GM12878 (cell line): Measurements from ENCODE around the gene PPL. TPM values are rescaled to one million over a fixed set of nuclear protein-coding genes. Genes with fewer than 3 reads are reported as not detected.

Experiments used
- CHD1 ChIP-seq: IDR thresholded peaks from 2 replicates; pipeline ENCODE4 v1.6.1; 2012; ENCODE audit warnings: low read depth, low read length, improper control_type of control experiment
- E2F8 ChIP-seq: fragments of 450-650 bp; IDR thresholded peaks from 2 replicates; pipeline ENCODE4 v1.6.1; 2018; ENCODE audit warnings: mild to moderate bottlenecking, low read depth, moderate library complexity; ENCODE audit not compliant: partially characterized antibody
- ELK1 ChIP-seq: IDR thresholded peaks from 2 replicates; pipeline ENCODE4 v1.6.1; 2012; ENCODE audit warnings: low read depth, low read length, improper control_type of control experiment
- GABPA ChIP-seq: IDR thresholded peaks from 2 replicates; pipeline ENCODE4 v1.6.1; 2014; ENCODE audit warnings: antibody characterized with exemption, low read depth, mild to moderate bottlenecking, inconsistent platforms
- JUNB ChIP-seq: IDR thresholded peaks from 2 replicates; pipeline ENCODE4 v1.6.1; 2016; ENCODE audit warnings: antibody characterized with exemption, mild to moderate bottlenecking
- MYC ChIP-seq: IDR thresholded peaks from 2 replicates; pipeline ENCODE4 v1.6.1; 2011; ENCODE audit warnings: mild to moderate bottlenecking, low read length, moderate library complexity, inconsistent platforms; ENCODE audit not compliant: insufficient read depth, insufficient replicate concordance, insufficient read length, severe bottlenecking
- RB1 ChIP-seq: fragments of 450-650 bp; formaldehyde crosslinking; IDR thresholded peaks from 2 replicates; pipeline ENCODE4 v1.6.1; 2017; ENCODE audit warnings: mild to moderate bottlenecking, borderline replicate concordance
- RFX5 ChIP-seq: IDR thresholded peaks from 2 replicates; pipeline ENCODE4 v1.6.1; 2011; ENCODE audit warnings: low read depth, low read length, improper control_type of control experiment
- SMAD1 ChIP-seq: fragments of 450-650 bp; IDR thresholded peaks from 2 replicates; pipeline ENCODE4 v1.6.1; 2018; ENCODE audit warnings: mild to moderate bottlenecking, low read depth; ENCODE audit not compliant: partially characterized antibody
- SREBF2 ChIP-seq: IDR thresholded peaks from 2 replicates; pipeline ENCODE4 v1.6.1; 2012; ENCODE audit warnings: mild to moderate bottlenecking, low read length
- TCF12 ChIP-seq: IDR thresholded peaks from 2 replicates; pipeline ENCODE4 v1.6.1; 2011; ENCODE audit warnings: low read depth, mild to moderate bottlenecking, low read length
- ZBTB40 ChIP-seq: fragments of 450-650 bp; IDR thresholded peaks from 2 replicates; pipeline ENCODE4 v1.6.1; 2016; ENCODE audit warnings: mild to moderate bottlenecking, moderate library complexity, borderline replicate concordance
- ZNF217 ChIP-seq: fragments of 450-650 bp; IDR thresholded peaks from 2 replicates; pipeline ENCODE4 v1.6.1; 2017; ENCODE audit warnings: antibody characterized with exemption, mild to moderate bottlenecking
- polyA plus RNA-seq, 11 experiments: library from polyadenylated mRNA; depleted of rRNA in 4 of 11; unstranded in 6 of 11; stranded (reverse) in 5 of 11; fragments of >200 nt; fragmentation: Nextera tagmentation in 4 of 11; fragmentation: Illumina TruSeq in 1 of 11; extraction: Ambion mirVana in 4 of 11; extraction: Trizol in 1 of 11; gene quantifications; 1 replicate in 1 of 11; 2 replicates in 10 of 11; pipeline versions ENCODE4 v1.2.1 to v1.2.3, GENCODE V29; 2011 to 2016; ENCODE audit warnings: inconsistent platforms in 2 of 11, missing spikeins in 2 of 11, low read depth in 1 of 11
- total RNA-seq, 4 experiments: library from RNA; depleted of rRNA in 3 of 4; stranded (reverse); fragments of >200 nt in 3 of 4; fragmentation: Illumina TruSeq in 1 of 4; extraction: Trizol in 1 of 4; gene quantifications; 2 replicates each; pipeline versions ENCODE4 v1.2.1 to v1.2.3, GENCODE V29; 2013 to 2021
- TF ChIP-seq, protein P1 (sequence below): fragments of 450-650 bp; IDR thresholded peaks from 2 replicates; pipeline ENCODE4 v1.6.1; 2017; ENCODE audit warnings: mild to moderate bottlenecking
- TF ChIP-seq, protein P2 (sequence below): fragments of 450-650 bp; formaldehyde crosslinking; IDR thresholded peaks from 2 replicates; pipeline ENCODE4 v1.5.0; 2022; ENCODE audit warnings: mild to moderate bottlenecking, missing genetic modification characterization

Gene PPL
- total and polyA plus RNA-seq, 10 of the 15 experiments (the other 5 are each of a cell fraction or from before 2014, with no cell fraction given), result 0.03 to 0.47 (median 0.05) TPM; not detected in 2

DNA sequence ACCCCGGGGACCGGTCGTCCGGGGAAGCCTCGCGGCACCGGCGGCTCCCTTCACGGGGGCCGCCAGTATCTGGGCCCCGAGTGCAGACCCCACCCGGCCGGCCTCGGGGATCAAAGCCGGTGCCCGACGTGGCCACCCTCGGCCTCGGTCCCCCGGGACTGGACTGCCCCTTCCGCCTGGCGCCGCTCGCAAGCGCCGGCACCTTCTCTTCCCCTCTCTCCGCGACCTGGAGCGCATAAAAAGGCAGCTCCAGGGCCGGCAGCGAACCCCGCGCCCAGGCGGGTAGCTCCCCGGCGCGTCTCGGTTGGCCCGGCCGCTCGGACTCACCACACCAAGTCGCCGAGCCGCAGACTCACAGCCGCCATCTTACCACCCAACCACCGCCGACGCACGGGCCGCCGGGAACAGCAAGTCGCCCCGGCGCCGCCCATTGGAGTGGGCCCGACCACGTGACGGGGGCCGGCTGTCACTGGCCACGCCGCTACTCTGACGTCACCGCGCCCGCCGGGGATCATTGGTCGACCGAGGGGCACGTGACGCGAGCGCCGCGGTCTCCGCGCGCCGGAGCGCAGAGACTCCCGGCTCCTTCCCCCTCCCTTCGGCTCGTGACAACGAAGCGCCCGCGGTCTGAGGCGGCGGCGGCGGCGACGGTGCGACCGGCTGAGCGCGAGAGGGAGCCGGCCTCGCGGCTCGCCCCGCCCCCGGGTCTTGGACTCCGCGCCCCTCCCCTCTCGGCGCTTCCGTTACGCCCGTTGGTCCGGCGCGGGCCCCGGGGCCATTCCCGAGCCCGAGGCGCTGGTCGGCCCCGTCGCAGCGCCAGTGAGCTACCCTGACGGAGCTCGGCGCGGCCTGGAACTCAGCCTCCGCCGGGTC is 89.8 kb downstream of the PPL start, which contains the start of the genes GLYR1 and UBN1 (continued):
- TF ChIP-seq E2F8, result no peak
- TF ChIP-seq SREBF2, result no peak
- TF ChIP-seq RB1, result no peak; the same call in 1 of the 2 replicates
- TF ChIP-seq JUNB, result no peak
- no peak for TF ChIP-seq GABPA
- TF ChIP-seq MYC, result no peak
- TF ChIP-seq ELK1, result no peak
- peak; percentile 85; the same call in 1 of the 2 replicates for TF ChIP-seq RFX5
- no peak for TF ChIP-seq SMAD1
- TF ChIP-seq ZNF217, result no peak
- TF ChIP-seq TCF12, result peak; percentile 49; the same call in 1 of the 2 replicates
- no peak for TF ChIP-seq CHD1
- TF ChIP-seq ZBTB40, result no peak
- TF ChIP-seq, protein P1, sequence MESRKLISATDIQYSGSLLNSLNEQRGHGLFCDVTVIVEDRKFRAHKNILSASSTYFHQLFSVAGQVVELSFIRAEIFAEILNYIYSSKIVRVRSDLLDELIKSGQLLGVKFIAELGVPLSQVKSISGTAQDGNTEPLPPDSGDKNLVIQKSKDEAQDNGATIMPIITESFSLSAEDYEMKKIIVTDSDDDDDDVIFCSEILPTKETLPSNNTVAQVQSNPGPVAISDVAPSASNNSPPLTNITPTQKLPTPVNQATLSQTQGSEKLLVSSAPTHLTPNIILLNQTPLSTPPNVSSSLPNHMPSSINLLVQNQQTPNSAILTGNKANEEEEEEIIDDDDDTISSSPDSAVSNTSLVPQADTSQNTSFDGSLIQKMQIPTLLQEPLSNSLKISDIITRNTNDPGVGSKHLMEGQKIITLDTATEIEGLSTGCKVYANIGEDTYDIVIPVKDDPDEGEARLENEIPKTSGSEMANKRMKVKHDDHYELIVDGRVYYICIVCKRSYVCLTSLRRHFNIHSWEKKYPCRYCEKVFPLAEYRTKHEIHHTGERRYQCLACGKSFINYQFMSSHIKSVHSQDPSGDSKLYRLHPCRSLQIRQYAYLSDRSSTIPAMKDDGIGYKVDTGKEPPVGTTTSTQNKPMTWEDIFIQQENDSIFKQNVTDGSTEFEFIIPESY, result no peak
- TF ChIP-seq, protein P2, sequence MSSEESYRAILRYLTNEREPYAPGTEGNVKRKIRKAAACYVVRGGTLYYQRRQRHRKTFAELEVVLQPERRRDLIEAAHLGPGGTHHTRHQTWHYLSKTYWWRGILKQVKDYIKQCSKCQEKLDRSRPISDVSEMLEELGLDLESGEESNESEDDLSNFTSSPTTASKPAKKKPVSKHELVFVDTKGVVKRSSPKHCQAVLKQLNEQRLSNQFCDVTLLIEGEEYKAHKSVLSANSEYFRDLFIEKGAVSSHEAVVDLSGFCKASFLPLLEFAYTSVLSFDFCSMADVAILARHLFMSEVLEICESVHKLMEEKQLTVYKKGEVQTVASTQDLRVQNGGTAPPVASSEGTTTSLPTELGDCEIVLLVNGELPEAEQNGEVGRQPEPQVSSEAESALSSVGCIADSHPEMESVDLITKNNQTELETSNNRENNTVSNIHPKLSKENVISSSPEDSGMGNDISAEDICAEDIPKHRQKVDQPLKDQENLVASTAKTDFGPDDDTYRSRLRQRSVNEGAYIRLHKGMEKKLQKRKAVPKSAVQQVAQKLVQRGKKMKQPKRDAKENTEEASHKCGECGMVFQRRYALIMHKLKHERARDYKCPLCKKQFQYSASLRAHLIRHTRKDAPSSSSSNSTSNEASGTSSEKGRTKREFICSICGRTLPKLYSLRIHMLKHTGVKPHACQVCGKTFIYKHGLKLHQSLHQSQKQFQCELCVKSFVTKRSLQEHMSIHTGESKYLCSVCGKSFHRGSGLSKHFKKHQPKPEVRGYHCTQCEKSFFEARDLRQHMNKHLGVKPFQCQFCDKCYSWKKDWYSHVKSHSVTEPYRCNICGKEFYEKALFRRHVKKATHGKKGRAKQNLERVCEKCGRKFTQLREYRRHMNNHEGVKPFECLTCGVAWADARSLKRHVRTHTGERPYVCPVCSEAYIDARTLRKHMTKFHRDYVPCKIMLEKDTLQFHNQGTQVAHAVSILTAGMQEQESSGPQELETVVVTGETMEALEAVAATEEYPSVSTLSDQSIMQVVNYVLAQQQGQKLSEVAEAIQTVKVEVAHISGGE, result no peak
